Caki2 (cell line): ENCODE data around the gene SLC25A42. TPM values are rescaled to one million over a fixed set of nuclear protein-coding genes. Genes with fewer than 3 reads are reported as not detected.
A peak's percentile ranks its signal among the peaks of the same experiment; 100 is the strongest.
"Not testable (repeated sequence)": the region's sequence is repeated elsewhere in the genome, so short reads cannot be mapped to it uniquely, and the experiment has no call there.

ENCODE experiments used
- DNase-seq: peaks from one replicate; pipeline ENCODE4 v3.0.0-alpha.2; 2015; ENCODE audit warnings: low read depth
- in situ Hi-C: cut with HindIII; loops from 2 replicates; pipeline ENCODE4 v1.10.0; 2016; ENCODE audit warnings: low sequenced_read_pairs, low pct_unique_long_range_greater_than_20kb, mixed read lengths
- total RNA-seq: library from RNA; depleted of rRNA; stranded (reverse); fragments of >200 nt; shearing (Covaris generic); gene quantifications from 2 replicates; pipeline ENCODE4 v1.2.3, GENCODE V29; 2014; ENCODE audit warnings: low replicate concordance; rRNA removed

The SLC25A42 gene
- 5.1 and 7.8 TPM in 2 replicates for total RNA-seq

- in situ Hi-C loops, result no loop called here
- peak; percentile 100 for DNase-seq
These were observed at the start of gene SLC25A42 for GRCh38 chr19:19063183-19064097. TSS of gene SLC25A42 (plus strand) at chr19:19063994. CDS start at chr19:19096125, 32,131 bp downstream.

GRCh38 chr19:19021115-19021514, 42.7 kb upstream of the SLC25A42 start:
- in situ Hi-C loops, result no loop called here
- peak; percentile 24 for DNase-seq

- in situ Hi-C loops, result no loop called here
- no peak for DNase-seq
These were observed 41.3 kb upstream of the SLC25A42 start for GRCh38 chr19:19022380-19022961.

GRCh38 chr19:19023376-19023775, 40.4 kb upstream of the SLC25A42 start:
- DNase-seq, in situ Hi-C loops: not testable (repeated sequence)

GRCh38 chr19:19025861-19026260, 37.9 kb upstream of the SLC25A42 start:
- in situ Hi-C loops, result no loop called here
- DNase-seq, result no peak

GRCh38 chr19:19026299-19026971, 37.4 kb upstream of the SLC25A42 start:
- in situ Hi-C loops, result no loop called here
- no peak for DNase-seq

GRCh38 chr19:19027228-19027627, 36.6 kb upstream of the SLC25A42 start:
- no peak for DNase-seq
- in situ Hi-C loops, result no loop called here

GRCh38 chr19:19028526-19028925, 35.3 kb upstream of the SLC25A42 start:
- in situ Hi-C loops, result no loop called here
- no peak for DNase-seq

GRCh38 chr19:19031891-19032290, 31.9 kb upstream of the SLC25A42 start:
- in situ Hi-C loops, result no loop called here
- no peak for DNase-seq

GRCh38 chr19:19032420-19033175, 31.2 kb upstream of the SLC25A42 start:
- in situ Hi-C loops, result no loop called here
- peak; percentile 94 for DNase-seq

- no peak for DNase-seq
- in situ Hi-C loops, result no loop called here
These were observed 30.7 kb upstream of the SLC25A42 start for GRCh38 chr19:19033176-19033425.

GRCh38 chr19:19033426-19034203, 30.2 kb upstream of the SLC25A42 start, which contains the start of the genes ARMC6 and SUGP2:
TSS of gene ARMC6 (plus strand) at chr19:19033603. CDS start at chr19:19034210, 607 bp downstream.
TSS of gene SUGP2 (minus strand) at chr19:19033517. CDS start at chr19:19031071, 2,446 bp downstream.
- in situ Hi-C loops, result no loop called here
- peak; percentile 94 for DNase-seq

GRCh38 chr19:19034204-19034624, 29.6 kb upstream of the SLC25A42 start:
- peak; percentile 79 for DNase-seq
- in situ Hi-C loops, result no loop called here

- in situ Hi-C loops, result no loop called here
- DNase-seq, result no peak
These were observed 23.9 kb upstream of the SLC25A42 start for GRCh38 chr19:19039901-19040300.

- no peak for DNase-seq
- in situ Hi-C loops, result no loop called here
These were observed 23.4 kb upstream of the SLC25A42 start for GRCh38 chr19:19040417-19040816.

- in situ Hi-C loops, result no loop called here
- no peak for DNase-seq
These were observed 21.0 kb upstream of the SLC25A42 start for GRCh38 chr19:19042732-19043280.

- in situ Hi-C loops, result no loop called here
- no peak for DNase-seq
These were observed 20.3 kb upstream of the SLC25A42 start for GRCh38 chr19:19043481-19043880.
